ENCODE measurements around the gene HORMAD1. TPM values are rescaled to one million over a fixed set of nuclear protein-coding genes. Genes with fewer than 3 reads are reported as not detected.

The HORMAD1 gene
- total and polyA plus RNA-seq, 2 of the 13 experiments (the other 11 are each of a cell fraction or from before 2014, with no cell fraction given): not detected

GRCh38 chr1:150696995-150697927 is 23.4 kb downstream of the HORMAD1 start, which contains the start of gene GOLPH3L (continued):
- TF ChIP-seq ZNF281 (CRISPR knock-in tag; IDR thresholded peaks at IDR 0.05; ENCODE audit: borderline replicate concordance): no peak
- TF ChIP-seq MEIS1 (CRISPR knock-in tag; IDR thresholded peaks at IDR 0.05; ENCODE audit: borderline replicate concordance): peak; percentile 65; the same call in 1 of the 2 replicates
- TF ChIP-seq ZMAT3 (CRISPR knock-in tag; conservative IDR thresholded peaks at IDR 0.05): no peak
- TF ChIP-seq ETS1 (CRISPR knock-in tag; IDR thresholded peaks at IDR 0.05): no peak
- TF ChIP-seq ZNF414 (CRISPR knock-in tag; IDR thresholded peaks at IDR 0.05): no peak
- no peak for TF ChIP-seq CSRNP2 (CRISPR knock-in tag; conservative IDR thresholded peaks at IDR 0.05; ENCODE audit: low read depth)
- TF ChIP-seq KLF11 (CRISPR knock-in tag; IDR thresholded peaks at IDR 0.05): no peak
- peak; percentile 18; the same call in 1 of the 2 replicates for TF ChIP-seq PITX1 (CRISPR knock-in tag; IDR thresholded peaks at IDR 0.05)
- no peak for TF ChIP-seq ZBTB37 (CRISPR knock-in tag; IDR thresholded peaks at IDR 0.05)
- TF ChIP-seq TEF (CRISPR knock-in tag; IDR thresholded peaks at IDR 0.05): no peak
- no peak for TF ChIP-seq ZBTB2 (CRISPR knock-in tag; IDR thresholded peaks at IDR 0.05; ENCODE audit: low read depth)
- TF ChIP-seq CBX2 (IDR thresholded peaks at IDR 0.05; ENCODE audit: low read depth, low read length): no peak
- TF ChIP-seq CBX2 (CRISPR knock-in tag; IDR thresholded peaks at IDR 0.05; ENCODE audit: low read depth): no peak
- TF ChIP-seq MXD3 (CRISPR knock-in tag; IDR thresholded peaks at IDR 0.05): no peak
- no peak for TF ChIP-seq RBM39 (IDR thresholded peaks at IDR 0.05; ENCODE audit: low read depth, low read length, poor library complexity, severe bottlenecking)

All from HepG2 (cell line).